ENCODE results near the gene USP24.

DNA sequence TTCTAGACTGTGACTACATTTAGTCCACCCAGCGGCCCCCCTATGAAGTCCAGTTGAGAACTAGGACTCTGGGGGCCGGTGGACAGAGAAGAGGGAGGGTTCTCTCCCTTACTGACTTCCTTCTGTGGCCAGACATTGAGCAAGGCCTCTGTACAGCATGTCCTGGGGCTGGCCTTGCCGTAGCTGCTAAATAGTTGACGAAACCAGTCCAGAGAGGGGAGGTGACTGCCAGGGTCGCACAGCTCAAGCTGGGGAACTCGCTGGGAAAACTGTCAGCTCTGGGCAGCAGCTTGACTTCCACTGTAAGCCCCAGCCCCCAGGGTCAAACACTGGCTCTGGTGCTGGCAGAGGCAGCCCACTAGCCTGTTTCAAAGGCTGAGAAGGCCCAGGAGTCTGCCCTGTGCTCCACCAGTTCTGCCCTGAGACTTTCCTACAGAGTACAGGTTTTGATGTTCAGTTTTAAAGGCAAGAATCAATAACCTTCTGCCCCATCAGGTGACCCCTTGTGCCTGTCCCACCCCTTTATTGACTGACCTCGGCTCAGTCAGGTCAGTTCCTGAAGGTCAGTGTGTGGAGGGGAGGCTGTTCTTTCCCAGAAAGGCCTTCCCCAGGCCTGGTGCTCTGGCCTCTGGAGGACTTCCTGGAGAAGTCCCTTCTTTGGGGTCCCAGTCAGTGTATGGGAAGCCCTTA, 161.8 kb downstream of the USP24 start:
- TF ChIP-seq CTCF (IDR thresholded peaks at IDR 0.05; ENCODE audit: insufficient read depth, low read depth, low read length) (no peak), EZH2 (IDR thresholded peaks at IDR 0.05; ENCODE audit: insufficient read depth, low read length) (no peak)

All from astrocyte (in vitro differentiated cells and primary cell).